Measurements from ENCODE around the gene CDC42BPA.

- TF ChIP-seq TAF1 (IDR thresholded peaks at IDR 0.05; ENCODE audit: borderline replicate concordance, insufficient read depth, low read length), result no peak
- no peak for TF ChIP-seq POLR2AphosphoS5 (IDR thresholded peaks at IDR 0.05; ENCODE audit: low read depth, low read length)
- no peak for TF ChIP-seq REST (IDR thresholded peaks at IDR 0.05; ENCODE audit: insufficient read depth in 1 of 2, low read depth in 2 of 2, low read length in 2 of 2)
- TF ChIP-seq FOXP2 (optimal IDR thresholded peaks at IDR 0.05; ENCODE audit: borderline replicate concordance, extremely low read depth, extremely low read length, insufficient read depth), result no peak
- TF ChIP-seq SIN3A (IDR thresholded peaks at IDR 0.05; ENCODE audit: borderline replicate concordance, insufficient read depth, low read length), result no peak
Measured at GRCh38 chr1:226986496-226987178, 331.7 kb downstream of the CDC42BPA start.
